Erythroblast (primary cell): Measurements from ENCODE around the gene SOBP.

Experiments used
- GATA1 ChIP-seq: IDR thresholded peaks from 2 replicates; pipeline ENCODE4 v1.6.1; 2011; ENCODE audit warnings: low read depth, mild to moderate bottlenecking, control low read depth, low read length, moderate library complexity
- POLR2A ChIP-seq: IDR thresholded peaks from 2 replicates; pipeline ENCODE4 v1.6.1; 2011; ENCODE audit warnings: mild to moderate bottlenecking, low read length

- TF ChIP-seq POLR2A (no peak), GATA1 (no peak)
Measured at GRCh38 chr6:107641500-107641941, 151.6 kb downstream of the SOBP start.
